HCT116 (cell line): ENCODE measurements around the gene AOPEP.

Experiments used
- POLR2AphosphoS5 ChIP-seq: IDR thresholded peaks from 2 replicates; pipeline ENCODE4 v1.6.1; 2011; ENCODE audit warnings: mild to moderate bottlenecking, low read depth, low read length, moderate library complexity
- YY1 ChIP-seq: IDR thresholded peaks from 2 replicates; pipeline ENCODE4 v1.6.1; 2011; ENCODE audit warnings: low read length, low read depth, moderate library complexity, mild to moderate bottlenecking; ENCODE audit not compliant: insufficient replicate concordance; ENCODE audit errors: extremely low read depth

GRCh38 chr9:94679587-94679986 lies 46.9 kb upstream of the AOPEP start:
- TF ChIP-seq YY1: no peak
- no peak for TF ChIP-seq POLR2AphosphoS5
